GM13977 (cell line): Measurements from ENCODE around the gene CCIN.

Experiments used
- DNase-seq: peaks from one replicate; pipeline ENCODE4 v3.0.0; 2012; ENCODE audit warnings: low spot score
- in situ Hi-C: fragments of 300-500 bp; cut with MboI; formaldehyde crosslinking; loops from one replicate; pipeline ENCODE4 v1.12.0; 2022; ENCODE audit warnings: low sequenced_read_pairs, low pct_unique_long_range_greater_than_20kb, mixed read lengths, inconsistent platforms; ENCODE audit not compliant: unreplicated experiment
- TF ChIP-seq, protein P1 (sequence below): IDR thresholded peaks from 2 replicates; pipeline ENCODE4 v1.5.1; 2012; ENCODE audit warnings: mild to moderate bottlenecking, control low read depth; ENCODE audit not compliant: insufficient read depth; ENCODE audit errors: extremely low read depth, missing control alignments

Gene CCIN

GRCh38 chr9:36140086-36141084 is 28.8 kb upstream of the CCIN start:
- DNase-seq: no peak
- TF ChIP-seq, protein P1, sequence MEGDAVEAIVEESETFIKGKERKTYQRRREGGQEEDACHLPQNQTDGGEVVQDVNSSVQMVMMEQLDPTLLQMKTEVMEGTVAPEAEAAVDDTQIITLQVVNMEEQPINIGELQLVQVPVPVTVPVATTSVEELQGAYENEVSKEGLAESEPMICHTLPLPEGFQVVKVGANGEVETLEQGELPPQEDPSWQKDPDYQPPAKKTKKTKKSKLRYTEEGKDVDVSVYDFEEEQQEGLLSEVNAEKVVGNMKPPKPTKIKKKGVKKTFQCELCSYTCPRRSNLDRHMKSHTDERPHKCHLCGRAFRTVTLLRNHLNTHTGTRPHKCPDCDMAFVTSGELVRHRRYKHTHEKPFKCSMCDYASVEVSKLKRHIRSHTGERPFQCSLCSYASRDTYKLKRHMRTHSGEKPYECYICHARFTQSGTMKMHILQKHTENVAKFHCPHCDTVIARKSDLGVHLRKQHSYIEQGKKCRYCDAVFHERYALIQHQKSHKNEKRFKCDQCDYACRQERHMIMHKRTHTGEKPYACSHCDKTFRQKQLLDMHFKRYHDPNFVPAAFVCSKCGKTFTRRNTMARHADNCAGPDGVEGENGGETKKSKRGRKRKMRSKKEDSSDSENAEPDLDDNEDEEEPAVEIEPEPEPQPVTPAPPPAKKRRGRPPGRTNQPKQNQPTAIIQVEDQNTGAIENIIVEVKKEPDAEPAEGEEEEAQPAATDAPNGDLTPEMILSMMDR: no peak
- in situ Hi-C loops: no loop called here

GRCh38 chr9:36141288-36141687 is 27.9 kb upstream of the CCIN start:
- no peak for DNase-seq
- in situ Hi-C loops: no loop called here
- TF ChIP-seq, protein P1: no peak

- in situ Hi-C loops: no loop called here
- TF ChIP-seq, protein P1: no peak
- DNase-seq: no peak
Observed at GRCh38 chr9:36141761-36142160, 27.4 kb upstream of the CCIN start.

- TF ChIP-seq, protein P1: no peak
- no peak for DNase-seq
- in situ Hi-C loops: no loop called here
Observed at GRCh38 chr9:36142510-36143244, 26.5 kb upstream of the CCIN start.

DNA sequence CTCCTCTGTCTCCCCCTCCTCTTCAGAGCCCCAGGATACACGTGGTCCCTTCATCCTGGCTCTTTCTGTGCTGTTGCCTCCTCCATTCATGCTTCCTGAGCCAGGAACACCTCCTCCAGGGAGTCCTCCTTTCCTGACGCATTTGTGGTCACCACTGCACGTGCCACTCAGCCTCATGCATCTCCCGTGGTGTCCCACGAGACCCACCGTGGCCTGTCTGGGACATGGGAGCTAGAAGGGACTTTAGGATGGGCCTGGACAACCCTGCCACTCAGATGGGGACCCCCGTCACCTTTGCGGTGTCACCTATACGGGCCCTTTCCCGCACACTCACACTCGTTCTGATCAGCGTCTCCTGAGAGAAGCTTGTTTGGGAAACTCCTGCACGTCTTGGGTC is 25.9 kb upstream of the CCIN start:
- TF ChIP-seq, protein P1: no peak
- in situ Hi-C loops: no loop called here
- no peak for DNase-seq

GRCh38 chr9:36144309-36145232 is 24.6 kb upstream of the CCIN start:
- TF ChIP-seq, protein P1: no peak
- in situ Hi-C loops: no loop called here
- no peak for DNase-seq
